Stimulated activated CD8-positive, alpha-beta memory T cell treated with anti-CD3 and anti-CD28 coated beads, Interleukin-15, amount 100 ng/mL, for 24 hours (primary cell): ENCODE data around the gene TBCA.
"Not testable (repeated sequence)": the region's sequence is repeated elsewhere in the genome, so short reads cannot be mapped to it uniquely, and the experiment has no call there.

Source experiments
- DNase-seq: peaks from one replicate; pipeline ENCODE4 v3.0.0-alpha.2; 2020; ENCODE audit warnings: low read depth

The TBCA gene

DNA sequence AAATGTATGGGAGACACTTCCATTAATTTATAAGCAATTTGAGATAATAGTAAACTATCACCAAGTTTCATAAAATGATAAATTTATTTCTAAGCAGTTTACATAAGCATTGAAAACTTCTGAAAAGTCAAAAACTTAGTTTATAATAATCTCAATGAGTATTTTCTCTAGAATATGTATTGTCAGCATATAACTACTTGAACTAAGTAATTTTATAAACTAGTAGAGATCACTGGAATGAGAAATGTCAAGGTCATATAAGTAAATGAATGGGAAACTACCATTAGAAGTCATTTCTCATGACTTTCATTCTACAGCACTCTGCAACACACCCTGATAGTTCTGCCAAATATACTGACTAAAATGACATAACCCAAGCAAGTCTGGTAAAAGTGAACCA is 3.4 kb downstream of the TBCA start:
- no peak for DNase-seq

DNA sequence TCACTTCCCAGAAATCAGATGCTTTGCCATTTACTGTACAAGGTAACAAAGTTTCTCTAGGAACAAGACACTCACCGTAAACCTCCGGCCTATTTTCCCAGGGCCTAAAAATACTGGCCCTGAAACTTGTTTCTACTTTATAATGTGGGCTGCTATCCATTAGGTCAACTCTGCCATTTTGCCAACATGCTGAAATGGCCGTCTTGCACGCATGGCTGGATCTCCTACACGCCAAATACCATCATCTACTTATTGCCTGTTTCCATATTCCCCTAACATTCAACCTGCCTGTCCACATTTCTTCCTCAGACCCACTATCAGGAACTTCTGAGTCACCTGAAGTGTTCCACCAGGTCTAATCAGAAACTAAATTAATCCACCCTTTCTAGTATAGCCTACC is 4.7 kb downstream of the TBCA start:
- DNase-seq: no peak

DNA sequence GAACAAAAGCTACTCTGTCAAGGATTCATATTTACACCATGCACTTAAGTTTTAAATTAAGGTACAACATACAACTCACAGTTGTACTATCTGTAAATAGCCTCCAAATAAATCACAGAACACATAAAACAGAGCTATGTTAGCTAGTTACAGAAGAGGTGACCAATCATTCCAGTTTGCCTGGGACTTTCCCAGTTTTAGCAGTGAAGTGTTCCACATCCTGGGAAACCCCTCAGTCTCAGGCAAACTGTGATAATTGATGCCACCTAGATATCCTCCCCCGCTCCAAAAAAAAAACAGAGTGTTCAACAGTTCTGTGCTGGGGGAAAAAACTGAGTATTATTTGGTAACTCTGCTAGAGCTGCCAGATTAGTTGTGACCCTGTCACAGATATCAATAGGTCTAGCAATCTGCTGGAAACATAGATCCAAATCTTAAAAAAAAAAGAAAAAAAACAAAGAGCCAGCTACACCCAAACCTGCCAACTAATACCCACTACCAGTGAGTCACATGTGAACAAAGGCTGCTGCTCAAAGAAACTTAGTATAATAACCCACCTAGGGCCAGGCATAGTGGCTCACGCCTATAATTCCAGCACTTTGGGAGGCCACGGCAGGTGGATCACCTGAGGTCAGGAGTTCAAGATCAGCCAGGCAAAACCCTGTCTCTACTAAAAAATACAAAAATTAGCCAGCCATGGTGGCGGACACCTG is 5.7 kb downstream of the TBCA start:
- no peak for DNase-seq

DNA sequence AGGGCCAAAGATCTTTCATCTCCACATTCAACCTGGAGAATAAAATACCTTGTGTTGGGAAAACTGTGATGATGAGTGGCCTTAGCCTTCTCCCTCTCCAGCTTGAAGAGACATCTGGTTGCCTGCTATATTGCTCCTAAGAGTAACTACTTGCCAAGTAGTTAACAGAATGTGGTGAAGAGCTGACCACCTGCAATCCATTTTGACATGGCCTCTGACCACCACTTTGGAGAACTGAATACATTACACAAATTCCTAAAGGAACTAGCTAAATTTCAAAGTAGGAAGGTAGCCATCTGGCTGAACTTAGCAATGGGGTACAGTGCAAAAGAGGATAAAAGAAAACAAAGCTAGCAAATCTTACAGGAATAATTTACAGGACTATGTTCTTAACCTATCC is 7.2 kb downstream of the TBCA start:
- no peak for DNase-seq

DNA sequence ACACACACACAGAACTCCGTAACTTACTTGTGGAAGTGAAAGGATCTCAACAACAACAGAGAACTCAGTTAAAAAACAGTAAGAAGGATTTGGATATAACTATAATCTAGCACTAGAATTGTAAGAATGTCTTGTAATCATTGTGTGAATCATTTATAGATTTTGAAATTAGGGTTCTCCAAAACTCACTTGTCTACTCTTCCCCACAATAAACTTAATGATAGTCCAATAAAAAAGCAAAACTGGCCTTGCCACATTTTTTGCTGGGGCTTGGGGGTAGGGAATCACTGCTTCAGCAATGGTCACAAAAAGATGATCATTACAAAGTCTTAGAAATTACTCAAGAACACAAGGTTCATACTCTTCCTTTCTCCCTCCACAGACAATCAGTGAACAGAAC is 8.8 kb downstream of the TBCA start:
- no peak for DNase-seq

- no peak for DNase-seq
Observed at GRCh38 chr5:77761606-77762005, 14.5 kb downstream of the TBCA start.

- DNase-seq: no peak
Observed at GRCh38 chr5:77758141-77758938, 17.8 kb downstream of the TBCA start.

GRCh38 chr5:77751328-77752023 is 24.7 kb downstream of the TBCA start:
- no peak for DNase-seq

DNA sequence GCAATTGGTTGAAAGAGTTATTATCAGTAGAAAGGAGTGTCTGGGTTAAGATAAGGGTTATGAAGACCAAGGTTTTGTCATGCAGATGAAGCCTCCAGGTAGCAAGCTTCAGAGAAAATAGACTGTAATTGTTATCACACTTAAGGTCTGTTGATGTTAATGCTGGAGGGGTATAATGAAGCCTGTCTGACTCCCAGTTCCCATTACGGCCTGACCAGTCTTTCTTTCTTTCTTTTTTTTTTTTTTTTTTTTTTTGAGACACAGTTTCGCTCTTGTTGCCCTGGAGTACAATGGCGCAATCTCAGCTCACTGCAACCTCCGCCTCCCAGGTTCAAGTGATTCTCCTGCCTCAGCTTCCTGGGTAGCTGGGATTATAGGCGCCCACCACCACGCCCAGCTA is 25.2 kb downstream of the TBCA start:
- DNase-seq: not testable (repeated sequence)

DNA sequence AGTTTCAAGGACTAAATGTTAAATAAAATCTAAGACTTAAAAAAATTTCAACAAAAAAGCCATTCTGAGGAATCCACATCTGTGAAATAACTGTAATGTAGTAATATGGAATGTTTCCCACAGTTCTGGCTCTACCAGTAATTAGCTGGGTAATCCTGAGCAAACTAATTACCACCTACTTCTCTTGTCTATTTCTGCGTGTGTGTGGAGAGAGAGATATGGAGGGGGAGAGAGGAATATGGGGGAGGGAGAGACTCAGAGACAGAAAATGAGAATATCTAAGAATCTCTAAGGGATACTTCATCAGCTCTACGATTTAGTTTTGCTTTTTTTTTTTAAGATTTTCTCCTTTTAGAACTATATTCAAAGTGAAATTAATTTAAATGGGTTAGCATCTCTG is 28.0 kb downstream of the TBCA start:
- no peak for DNase-seq

- DNase-seq: no peak
Observed at GRCh38 chr5:77744116-77744515, 32.0 kb downstream of the TBCA start.

DNA sequence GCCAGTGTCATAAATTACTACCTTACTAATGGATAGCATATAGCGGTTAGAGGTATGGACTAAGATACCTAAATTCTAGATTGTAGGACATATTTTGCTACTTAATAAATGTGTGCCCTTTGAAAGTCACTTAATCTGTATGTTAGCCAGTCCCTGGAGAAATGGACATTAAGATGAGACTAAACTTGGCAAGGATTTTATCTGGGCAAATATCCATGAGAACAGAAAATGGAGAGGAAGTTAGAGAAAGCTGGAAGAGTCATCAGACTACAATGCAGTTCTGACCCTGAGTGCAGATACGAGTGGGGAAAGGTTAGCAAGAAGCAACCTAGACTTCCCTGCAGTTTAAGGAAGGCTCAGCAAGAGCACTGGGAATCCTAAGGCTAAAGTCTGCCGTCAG is 33.0 kb downstream of the TBCA start:
- DNase-seq: no peak

DNA sequence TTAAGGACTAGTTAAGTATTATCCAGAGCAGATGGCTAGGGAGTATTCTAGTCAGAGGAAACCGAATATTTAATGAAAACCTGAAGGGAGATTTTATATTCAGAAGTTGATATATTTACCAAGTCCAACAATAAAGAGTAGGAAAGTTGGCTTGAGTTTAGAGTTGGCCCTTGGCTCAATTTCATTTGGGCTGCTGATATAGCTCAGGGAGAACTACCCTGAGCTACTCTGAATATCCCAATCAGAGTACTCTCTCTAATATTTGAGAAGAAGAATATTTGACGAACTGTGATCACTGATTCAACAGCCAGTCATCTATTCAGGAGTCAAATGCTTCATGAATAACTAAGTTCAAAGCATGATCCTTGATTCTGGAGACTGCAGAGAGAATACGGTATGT is 34.5 kb downstream of the TBCA start:
- no peak for DNase-seq

DNA sequence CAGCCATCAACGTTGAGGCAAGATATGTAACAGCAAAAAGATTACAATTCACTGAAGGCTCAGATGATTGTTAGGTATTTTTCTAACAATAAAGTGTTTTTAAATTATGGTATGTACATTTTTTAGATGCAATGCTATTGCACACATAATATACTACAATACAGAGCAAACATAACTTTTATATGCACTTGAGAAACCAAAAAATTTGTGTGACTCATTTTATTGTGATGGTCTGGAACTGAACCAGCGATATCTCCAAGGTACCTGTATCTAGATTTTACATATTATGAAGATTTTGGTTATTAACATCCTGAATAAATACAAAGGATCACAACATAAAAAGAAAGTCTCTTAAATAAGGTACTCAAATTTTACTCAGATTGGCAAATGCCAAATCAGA is 41.3 kb downstream of the TBCA start:
- no peak for DNase-seq

- DNase-seq: no peak
Observed at GRCh38 chr5:77733130-77733529, 43.0 kb downstream of the TBCA start.

- no peak for DNase-seq
Observed at GRCh38 chr5:77727190-77727589, 48.9 kb downstream of the TBCA start.

GRCh38 chr5:77725616-77726015 is 50.5 kb downstream of the TBCA start:
- DNase-seq: no peak

DNA sequence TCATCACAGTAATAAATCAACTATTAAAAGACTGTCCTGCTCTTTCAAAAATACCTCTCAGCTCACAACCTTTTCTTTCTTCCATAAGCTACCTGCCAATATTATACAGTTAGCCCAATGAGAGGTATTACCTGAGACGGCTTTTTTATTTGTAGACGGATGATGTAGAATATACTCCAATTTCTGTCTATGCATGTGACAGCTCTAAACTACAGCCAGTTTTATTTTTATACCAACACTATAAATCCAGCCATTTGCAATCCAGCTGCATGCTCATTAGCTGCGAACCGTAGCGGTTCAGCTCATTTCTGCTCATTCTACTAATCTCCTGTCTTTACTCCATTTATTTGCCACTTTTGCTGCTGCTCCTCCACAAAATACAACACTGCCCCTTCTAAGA is 51.2 kb downstream of the TBCA start:
- no peak for DNase-seq

DNA sequence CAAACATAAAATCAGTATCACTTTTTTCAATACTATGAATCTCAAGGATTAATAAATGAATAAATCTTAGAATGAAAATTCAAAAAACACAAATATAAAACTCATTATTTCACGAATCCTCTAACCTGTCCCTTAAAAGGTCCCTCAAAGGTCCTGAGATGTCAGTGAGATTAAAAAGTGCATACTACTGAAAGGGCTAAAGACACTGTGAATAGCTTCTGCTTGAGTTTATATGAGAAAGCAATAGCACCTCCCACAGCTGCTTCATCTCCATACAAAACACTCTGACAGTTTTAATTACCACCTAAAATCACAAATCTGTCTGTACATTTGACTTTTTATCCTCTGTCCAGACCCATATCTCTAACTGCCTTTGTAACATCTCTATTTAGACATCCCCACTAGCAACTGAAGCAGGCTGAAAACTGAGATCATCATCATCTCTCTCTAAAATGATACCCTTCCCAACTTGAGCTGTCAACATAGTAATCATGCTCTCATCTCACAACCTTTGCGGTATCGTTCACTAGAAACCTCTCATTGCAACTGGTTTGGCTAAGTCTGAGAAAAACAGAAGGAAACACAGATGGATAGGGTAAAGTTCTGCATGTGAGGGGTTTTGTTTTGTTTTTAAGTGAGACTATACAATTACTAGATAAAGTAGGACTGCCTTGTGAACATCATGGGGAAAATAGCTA is 56.3 kb downstream of the TBCA start:
- no peak for DNase-seq

DNA sequence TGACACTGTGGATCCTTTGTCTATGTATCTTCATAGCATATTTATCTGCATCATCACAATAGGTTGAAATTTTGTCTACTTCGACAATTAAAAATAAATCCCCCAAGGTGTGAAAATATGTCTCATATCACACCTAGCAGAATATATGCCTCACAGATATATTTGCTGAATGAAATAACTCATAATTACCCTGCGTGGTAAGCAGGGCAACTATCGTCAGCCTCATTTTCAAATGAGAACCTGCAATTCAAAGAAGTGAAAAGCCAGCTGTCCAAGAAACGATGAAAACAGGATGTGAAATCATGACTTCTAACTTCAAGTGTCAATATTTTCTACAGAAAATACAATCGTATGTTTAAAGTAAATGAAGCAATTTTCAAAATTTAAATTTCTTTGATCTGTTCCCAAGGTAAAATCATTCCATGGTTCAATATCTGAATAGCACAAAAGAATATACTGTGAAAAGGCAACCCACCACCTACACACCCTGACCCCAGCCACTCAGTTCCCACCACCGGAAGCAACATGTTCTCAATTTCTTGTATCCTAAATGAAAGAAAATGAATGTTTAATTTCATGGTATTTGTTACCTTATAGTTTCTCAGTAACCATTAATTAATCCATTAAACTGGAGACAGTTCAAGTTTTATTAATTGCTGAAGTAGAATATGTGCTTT is 57.1 kb downstream of the TBCA start:
- no peak for DNase-seq

DNA sequence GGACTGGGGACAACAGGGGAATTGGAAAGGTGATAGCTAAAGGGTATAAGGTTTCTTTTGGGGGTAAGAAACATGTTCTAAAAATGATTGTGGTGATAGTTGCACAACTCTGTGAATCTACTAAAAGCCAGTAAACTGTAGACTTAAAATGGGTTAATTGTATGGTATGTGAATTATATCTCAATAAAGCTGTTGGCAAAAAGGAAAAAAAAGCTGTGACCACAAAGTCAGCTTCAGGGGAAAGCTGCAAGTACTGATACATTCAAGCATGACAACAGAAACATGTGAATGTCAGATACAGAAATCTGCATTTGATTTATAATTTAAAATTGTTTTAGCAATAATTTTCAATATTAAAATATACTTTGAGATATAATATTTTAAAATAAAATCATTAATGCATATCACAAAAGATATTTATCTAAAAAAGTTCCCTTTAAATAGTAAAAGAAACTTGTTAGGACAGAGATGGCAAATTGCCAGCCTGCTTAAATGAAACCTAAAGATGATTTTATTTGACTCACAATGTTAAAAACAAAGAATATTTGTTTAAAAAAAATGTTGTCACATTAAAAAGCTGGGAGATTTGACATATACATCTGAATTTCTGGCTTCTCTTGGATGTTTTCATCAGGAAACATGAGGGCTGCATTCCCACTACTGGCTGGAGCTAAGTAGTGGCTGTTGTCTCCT is 66.0 kb downstream of the TBCA start:
- no peak for DNase-seq
